SK-N-SH (cell line): ENCODE data around the gene EPHA10. TPM values are rescaled to one million over a fixed set of nuclear protein-coding genes. Genes with fewer than 3 reads are reported as not detected.

Experiments used
- CTCF ChIA-PET: fragments of 300-600, 350-600 bp; formaldehyde crosslinking; extraction: SDS; loops from one replicate; lab custom pipeline; 2021; lab: Yijun Ruan, JAX
- POLR2A ChIA-PET: fragments of 350-600 bp; sonication (Branson Sonifier 250); formaldehyde crosslinking; extraction: SDS; loops from one replicate; lab custom pipeline; 2020; ENCODE audit warnings: antibody characterized with exemption, inconsistent platforms; lab: Yijun Ruan, JAX
- DNase-seq: peaks from one replicate; pipeline ENCODE4 v3.0.0; 2012
- H2AFZ ChIP-seq: fragments of 200-600 bp; sonication (generic); 2 replicates; pipeline ENCODE4 v1.8.1; 2016; ENCODE audit warnings: antibody characterized with exemption, mild to moderate bottlenecking, low read depth
- H3F3A ChIP-seq: fragments of 200-600 bp; sonication (generic); replicated peaks from 2 replicates; pipeline ENCODE3; 2016; ENCODE audit warnings: antibody characterized with exemption, mild to moderate bottlenecking; ENCODE audit not compliant: insufficient read depth
- H3K27ac ChIP-seq, 2 experiments: fragments of 200-500 bp in 1 of 2; fragments of 200-600 bp in 1 of 2; sonication (Bioruptor generic) in 1 of 2; sonication (generic), shearing (Covaris generic) in 1 of 2; 2 replicates each; pipeline versions ENCODE4 v1.5.1 to v1.6.1; 2014 to 2016; ENCODE audit warnings: low read depth in 2 of 2, inconsistent platforms in 1 of 2, low read length in 1 of 2, mild to moderate bottlenecking in 1 of 2, mixed read lengths in 1 of 2
- H3K27me3 ChIP-seq: fragments of 200-600 bp; sonication (generic), shearing (Covaris generic); 2 replicates; pipeline ENCODE4 v1.6.1; 2016; ENCODE audit warnings: mixed run types; ENCODE audit not compliant: insufficient read depth
- H3K36me3 ChIP-seq, 2 experiments: fragments of 200-500 bp in 1 of 2; fragments of 200-600 bp in 1 of 2; sonication (Bioruptor generic) in 1 of 2; sonication (generic) in 1 of 2; replicated peaks in 1 of 2; 2 replicates each; pipeline versions ENCODE3 to v1.5.1; 2014 to 2016; ENCODE audit warnings: low read length in 1 of 2, mild to moderate bottlenecking in 1 of 2; ENCODE audit not compliant: insufficient read depth in 2 of 2, control insufficient read depth in 1 of 2
- H3K4me1 ChIP-seq, 2 experiments: fragments of 200-500 bp in 1 of 2; fragments of 200-600 bp in 1 of 2; sonication (Bioruptor generic) in 1 of 2; sonication (generic), shearing (Covaris generic) in 1 of 2; 2 replicates each; pipeline versions ENCODE4 v1.5.1 to v1.6.1; 2014 to 2016; ENCODE audit warnings: low read depth in 1 of 2, low read length in 1 of 2, mixed run types in 1 of 2; ENCODE audit not compliant: insufficient read depth in 2 of 2, control insufficient read depth in 1 of 2
- H3K4me2 ChIP-seq: fragments of 200-600 bp; sonication (generic), shearing (Covaris generic); 2 replicates; pipeline ENCODE4 v1.6.1; 2017; ENCODE audit warnings: mixed run types
- H3K4me3 ChIP-seq, 2 experiments: fragments of 200-500 bp in 1 of 2; fragments of 200-600 bp in 1 of 2; sonication (Bioruptor generic) in 1 of 2; sonication (generic), shearing (Covaris generic) in 1 of 2; 2 replicates each; pipeline versions ENCODE4 v1.5.1 to v1.8.1; 2014 to 2016; ENCODE audit warnings: low read depth in 2 of 2, inconsistent platforms in 1 of 2, low read length in 1 of 2, mild to moderate bottlenecking in 1 of 2, mixed read lengths in 1 of 2, moderate library complexity in 1 of 2
- H3K79me2 ChIP-seq: fragments of 200-600 bp; sonication (generic); 2 replicates; pipeline ENCODE4 v1.8.1; 2017; ENCODE audit warnings: mild to moderate bottlenecking; ENCODE audit not compliant: insufficient read depth
- H3K9ac ChIP-seq: fragments of 200-600 bp; sonication (generic); 2 replicates; pipeline ENCODE4 v1.6.1; 2017; ENCODE audit warnings: mixed run types
- H3K9me2 ChIP-seq: fragments of 200-600 bp; sonication (generic); 2 replicates; pipeline ENCODE4 v1.6.1; 2017; ENCODE audit warnings: mixed run types
- H3K9me3 ChIP-seq: fragments of 200-600 bp; sonication (generic); 2 replicates; pipeline ENCODE4 v1.6.1; 2017; ENCODE audit warnings: mixed run types, mild to moderate bottlenecking, moderate library complexity
- H4K20me1 ChIP-seq: fragments of 200-600 bp; sonication (generic); 2 replicates; pipeline ENCODE4 v1.6.1; 2017; ENCODE audit warnings: mild to moderate bottlenecking, mixed run types; ENCODE audit not compliant: insufficient read depth
- CHD2 ChIP-seq: fragments of 150-350 bp; IDR thresholded peaks from 2 replicates; pipeline ENCODE4 v1.6.1; 2018; ENCODE audit warnings: low read length; ENCODE audit not compliant: partially characterized antibody
- EP300 ChIP-seq, 2 experiments: IDR thresholded peaks; 2 replicates each; pipeline versions ENCODE4 v1.4.0 to v1.6.1; 2012; ENCODE audit warnings: borderline replicate concordance in 1 of 2, low read depth in 1 of 2, low read length in 1 of 2
- EZH2phosphoT487 ChIP-seq: fragments of 200-600 bp; sonication (generic); IDR thresholded peaks from 2 replicates; pipeline ENCODE4 v1.6.1; 2017; ENCODE audit warnings: low read depth, mixed run types, mild to moderate bottlenecking, antibody characterized with exemption, moderate library complexity, borderline replicate concordance
- FOSL2 ChIP-seq: IDR thresholded peaks from 2 replicates; pipeline ENCODE4 v1.4.0; 2012; ENCODE audit warnings: low read depth, mild to moderate bottlenecking, moderate library complexity, borderline replicate concordance
- FOXJ3 ChIP-seq: sonication (generic); formaldehyde crosslinking; IDR thresholded peaks from 2 replicates; pipeline ENCODE4 v1.5.1; 2020; ENCODE audit warnings: mild to moderate bottlenecking, missing genetic modification reagents
- FOXM1 ChIP-seq: IDR thresholded peaks from 2 replicates; pipeline ENCODE4 v1.4.0; 2012; ENCODE audit warnings: low read depth, mild to moderate bottlenecking
- GABPA ChIP-seq: IDR thresholded peaks from 2 replicates; pipeline ENCODE4 v1.4.0; 2012; ENCODE audit warnings: low read depth, mild to moderate bottlenecking
- JUND ChIP-seq: IDR thresholded peaks from 2 replicates; pipeline ENCODE4 v1.4.0; 2012
- MEF2A ChIP-seq: IDR thresholded peaks from 2 replicates; pipeline ENCODE4 v1.4.0; 2012; ENCODE audit warnings: low read depth, borderline replicate concordance
- NRF1 ChIP-seq: IDR thresholded peaks from 2 replicates; pipeline ENCODE4 v1.6.1; 2012; ENCODE audit warnings: low read depth, mild to moderate bottlenecking, low read length
- POLR2AphosphoS5 ChIP-seq: IDR thresholded peaks from 2 replicates; pipeline ENCODE4 v1.6.1; 2012; ENCODE audit warnings: low read depth, low read length
- RAD21 ChIP-seq: IDR thresholded peaks from 2 replicates; pipeline ENCODE4 v1.6.1; 2012; ENCODE audit warnings: mild to moderate bottlenecking, low read length
- RCOR1 ChIP-seq: fragments of 150-350 bp; IDR thresholded peaks from 2 replicates; pipeline ENCODE4 v1.6.1; 2017; ENCODE audit warnings: antibody characterized with exemption, low read length
- RFX5 ChIP-seq: IDR thresholded peaks from 2 replicates; pipeline ENCODE4 v1.6.1; 2012; ENCODE audit warnings: mild to moderate bottlenecking, improper control_type of control experiment, low read length
- RXRA ChIP-seq: IDR thresholded peaks from 2 replicates; pipeline ENCODE4 v1.4.0; 2012; ENCODE audit warnings: low read depth, mild to moderate bottlenecking, borderline replicate concordance
- SIN3A ChIP-seq: IDR thresholded peaks from 2 replicates; pipeline ENCODE4 v1.6.1; 2012; ENCODE audit warnings: low read depth, mild to moderate bottlenecking, low read length, moderate library complexity, borderline replicate concordance
- SMC3 ChIP-seq: IDR thresholded peaks from 2 replicates; pipeline ENCODE4 v1.6.1; 2012; ENCODE audit warnings: low read depth, low read length, improper control_type of control experiment
- TAF1 ChIP-seq: IDR thresholded peaks from 2 replicates; pipeline ENCODE4 v1.6.1; 2012; ENCODE audit warnings: low read depth, mild to moderate bottlenecking, low read length, moderate library complexity, borderline replicate concordance
- TCF12 ChIP-seq: IDR thresholded peaks from 2 replicates; pipeline ENCODE4 v1.4.0; 2012
- YY1 ChIP-seq: IDR thresholded peaks from 2 replicates; pipeline ENCODE4 v1.4.0; 2012; ENCODE audit warnings: low read depth, mild to moderate bottlenecking
- WGBS: methylation state at CpG from one replicate; pipeline ENCODE4 v1.1.6; 2017; ENCODE audit warnings: low lambda C conversion rate; 5-methylcytosine and 5-hydroxymethylcytosine counted together
- polyA plus RNA-seq, 3 experiments: library from polyadenylated mRNA; depleted of rRNA; stranded (reverse); fragments of >200 nt; gene quantifications; 2 replicates each; pipeline ENCODE4 v1.2.3, GENCODE V29; 2012
- TF ChIP-seq, protein P1 (sequence below): fragments of 150-350 bp; IDR thresholded peaks from 2 replicates; pipeline ENCODE4 v1.6.1; 2017; ENCODE audit warnings: antibody characterized with exemption, low read length, low read depth, borderline replicate concordance
- TF ChIP-seq, protein P2 (sequence below): fragments of 200-600 bp; sonication (generic); IDR thresholded peaks from 2 replicates; pipeline ENCODE4 v1.6.1; 2017; ENCODE audit warnings: antibody characterized with exemption, mild to moderate bottlenecking, moderate library complexity

EPHA10 gene
- polyA plus RNA-seq, 1 of the 3 experiments (the other 2 are of a cell fraction): 0.05 TPM

DNA sequence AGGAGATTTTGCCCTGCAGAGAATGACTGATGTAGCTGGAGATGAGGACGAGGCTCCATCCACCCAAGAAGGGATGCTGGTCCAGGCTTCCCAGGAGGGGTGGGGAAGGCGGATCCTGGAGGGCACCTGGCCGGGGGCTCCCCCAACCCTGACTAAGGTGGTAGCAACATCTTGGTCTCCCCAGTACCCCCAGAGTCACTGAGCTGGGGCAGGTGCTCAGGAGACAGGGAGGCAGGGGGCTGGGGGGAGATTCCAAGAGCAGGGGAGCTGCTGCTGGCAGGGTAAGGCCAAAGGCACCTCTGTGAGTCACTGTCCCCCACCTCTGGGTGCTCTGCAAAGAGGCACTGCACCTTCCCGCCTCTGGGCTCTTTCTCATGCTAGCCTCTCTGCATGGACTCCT lies 48.6 kb downstream of the EPHA10 start:
- Histone ChIP-seq H4K20me1 (no peaks in the 10 kb centered on the region), H3K4me3 (no peak overlapping the region), H3K4me2 (no peak overlapping the region), H3F3A (no peaks in the 10 kb centered on the region), H2AFZ (no peak overlapping the region), H3K9ac (no peak overlapping the region), H3K27ac (no peak overlapping the region), H3K9me2 (no peaks in the 10 kb centered on the region), H3K79me2 (no peaks in the 10 kb centered on the region), H3K36me3 (no peaks in the 10 kb centered on the region), H3K4me1 (no peaks in the 10 kb centered on the region), H3K9me3 (no peaks in the 10 kb centered on the region), H3K27me3 (no peaks in the 10 kb centered on the region)
- ChIA-PET CTCF (no interaction called here), POLR2A (no interaction called here)
- WGBS: 54% methylated on average over 4 of the region's 4 CpGs
- no peak for TF ChIP-seq TAF1
- TF ChIP-seq, protein P1, sequence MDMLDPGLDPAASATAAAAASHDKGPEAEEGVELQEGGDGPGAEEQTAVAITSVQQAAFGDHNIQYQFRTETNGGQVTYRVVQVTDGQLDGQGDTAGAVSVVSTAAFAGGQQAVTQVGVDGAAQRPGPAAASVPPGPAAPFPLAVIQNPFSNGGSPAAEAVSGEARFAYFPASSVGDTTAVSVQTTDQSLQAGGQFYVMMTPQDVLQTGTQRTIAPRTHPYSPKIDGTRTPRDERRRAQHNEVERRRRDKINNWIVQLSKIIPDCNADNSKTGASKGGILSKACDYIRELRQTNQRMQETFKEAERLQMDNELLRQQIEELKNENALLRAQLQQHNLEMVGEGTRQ: no peak
- no peak for TF ChIP-seq SIN3A
- no peak for TF ChIP-seq RFX5
- TF ChIP-seq FOXJ3 (CRISPR knock-in tag): no peak
- no peak for TF ChIP-seq GABPA
- no peak for TF ChIP-seq EZH2phosphoT487
- no peak for TF ChIP-seq RAD21
- TF ChIP-seq RCOR1: no peak
- DNase-seq: no peak

DNA sequence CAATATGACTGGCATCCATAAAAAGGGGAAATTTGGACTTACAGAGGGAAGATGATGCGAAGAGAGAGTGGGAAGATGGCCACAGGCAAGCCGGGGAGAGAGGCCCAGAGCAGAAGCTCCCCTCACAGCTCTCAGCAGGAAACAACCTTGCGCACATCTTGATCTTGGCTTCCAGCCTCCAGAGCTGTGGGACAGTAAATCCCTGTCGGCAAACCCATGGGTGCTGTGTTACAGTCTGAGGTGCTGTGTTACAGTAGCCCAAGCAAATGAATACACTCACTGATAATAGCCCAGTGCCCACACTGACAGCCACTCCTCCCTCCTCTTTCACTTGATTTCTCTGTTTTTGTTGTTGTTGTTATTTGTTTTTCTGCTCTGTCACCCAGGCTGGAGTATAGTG lies 50.2 kb downstream of the EPHA10 start:
- Histone ChIP-seq H3K27ac (no peak overlapping the region), H3K36me3 (peaks cover 0 to 4% of the 10 kb centered on the region in 2 experiments), H3K9ac (no peak overlapping the region), H3F3A (peaks cover 6% of the 10 kb centered on the region), H3K9me2 (no peaks in the 10 kb centered on the region), H3K9me3 (no peaks in the 10 kb centered on the region), H2AFZ (no peak overlapping the region), H3K27me3 (no peaks in the 10 kb centered on the region), H3K4me2 (no peak overlapping the region), H3K4me3 (no peak overlapping the region), H3K79me2 (no peaks in the 10 kb centered on the region), H4K20me1 (no peaks in the 10 kb centered on the region), H3K4me1 (no peaks in the 10 kb centered on the region)
- TF ChIP-seq FOSL2 (no peak), RXRA (no peak), MEF2A (no peak), CHD2 (no peak), YY1 (no peak), POLR2AphosphoS5 (no peak), RCOR1 (no peak), JUND (no peak), TCF12 (no peak), EP300 (IDR thresholded peaks at IDR 0.05; ENCODE audit: borderline replicate concordance in 1 of 2, low read depth in 1 of 2, low read length in 1 of 2) (no peak), NRF1 (no peak), SMC3 (no peak), FOXM1 (no peak), SIN3A (no peak)
- TF ChIP-seq, protein P1: no peak
- TF ChIP-seq, protein P2, sequence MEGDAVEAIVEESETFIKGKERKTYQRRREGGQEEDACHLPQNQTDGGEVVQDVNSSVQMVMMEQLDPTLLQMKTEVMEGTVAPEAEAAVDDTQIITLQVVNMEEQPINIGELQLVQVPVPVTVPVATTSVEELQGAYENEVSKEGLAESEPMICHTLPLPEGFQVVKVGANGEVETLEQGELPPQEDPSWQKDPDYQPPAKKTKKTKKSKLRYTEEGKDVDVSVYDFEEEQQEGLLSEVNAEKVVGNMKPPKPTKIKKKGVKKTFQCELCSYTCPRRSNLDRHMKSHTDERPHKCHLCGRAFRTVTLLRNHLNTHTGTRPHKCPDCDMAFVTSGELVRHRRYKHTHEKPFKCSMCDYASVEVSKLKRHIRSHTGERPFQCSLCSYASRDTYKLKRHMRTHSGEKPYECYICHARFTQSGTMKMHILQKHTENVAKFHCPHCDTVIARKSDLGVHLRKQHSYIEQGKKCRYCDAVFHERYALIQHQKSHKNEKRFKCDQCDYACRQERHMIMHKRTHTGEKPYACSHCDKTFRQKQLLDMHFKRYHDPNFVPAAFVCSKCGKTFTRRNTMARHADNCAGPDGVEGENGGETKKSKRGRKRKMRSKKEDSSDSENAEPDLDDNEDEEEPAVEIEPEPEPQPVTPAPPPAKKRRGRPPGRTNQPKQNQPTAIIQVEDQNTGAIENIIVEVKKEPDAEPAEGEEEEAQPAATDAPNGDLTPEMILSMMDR: no peak
- CTCF ChIA-PET: no interaction called here
- no peak for DNase-seq
- POLR2A ChIA-PET: interaction anchor here (0.7 kb wide), 1 partner anchor 10 kb away, joined by 3 read pairs; no protein-coding TSS in a partner anchor
- 79% methylated on average over 3 of the region's 4 CpGs for WGBS
